NCI-H2227 (cell line): ENCODE data around the gene CCDC97.
"Not testable (repeated sequence)": the region's sequence is repeated elsewhere in the genome, so short reads cannot be mapped to it uniquely, and the experiment has no call there.

Experiments used
- DNase-seq: peaks from one replicate; lab custom pipeline; 2025; ENCODE audit not compliant: unreplicated experiment; lab: John Stamatoyannopoulos, UW

CCDC97 gene

GRCh38 chr19:41332468-41332867 is 22.5 kb downstream of the CCDC97 start:
- DNase-seq: no peak

GRCh38 chr19:41334793-41335192 is 24.8 kb downstream of the CCDC97 start:
- no peak for DNase-seq

- DNase-seq: no peak
Observed at GRCh38 chr19:41335467-41335866, 25.5 kb downstream of the CCDC97 start.

- DNase-seq: no peak
Observed at GRCh38 chr19:41339936-41340335, 30.0 kb downstream of the CCDC97 start.

- no peak for DNase-seq
Observed at GRCh38 chr19:41341669-41342490, 31.9 kb downstream of the CCDC97 start.

GRCh38 chr19:41344162-41344561 is 34.2 kb downstream of the CCDC97 start:
- DNase-seq: no peak

- not testable (repeated sequence) for DNase-seq
Observed at GRCh38 chr19:41346916-41347315, 36.9 kb downstream of the CCDC97 start.

GRCh38 chr19:41350735-41351338 is 40.9 kb downstream of the CCDC97 start:
- DNase-seq: no peak

GRCh38 chr19:41351339-41352245 is 41.6 kb downstream of the CCDC97 start:
- peak; percentile 71 for DNase-seq

GRCh38 chr19:41352279-41352608 is 42.3 kb downstream of the CCDC97 start:
- no peak for DNase-seq

GRCh38 chr19:41352609-41353465 is 42.9 kb downstream of the CCDC97 start:
- DNase-seq: peak; percentile 72

GRCh38 chr19:41353466-41354342 is 43.7 kb downstream of the CCDC97 start, which contains the start of gene TGFB1:
Gene TGFB1 (minus strand): TSS chr19:41353922. CDS start chr19:41353044, 878 bp downstream.
- peak; percentile 89 for DNase-seq

GRCh38 chr19:41354343-41354953 is 44.5 kb downstream of the CCDC97 start:
- no peak for DNase-seq

GRCh38 chr19:41355035-41355434 is 45.1 kb downstream of the CCDC97 start:
- no peak for DNase-seq

GRCh38 chr19:41355802-41356201 is 45.8 kb downstream of the CCDC97 start:
- DNase-seq: no peak

- DNase-seq: no peak
Observed at GRCh38 chr19:41356984-41357739, 47.2 kb downstream of the CCDC97 start.

- DNase-seq: no peak
Observed at GRCh38 chr19:41357746-41358145, 47.8 kb downstream of the CCDC97 start.

GRCh38 chr19:41359741-41360140 is 49.8 kb downstream of the CCDC97 start:
- DNase-seq: no peak
